GM12875 (cell line): ENCODE results near the gene TANGO6.

Source experiments
- H3K4me3 ChIP-seq: one replicate; pipeline ENCODE4 v1.5.1; 2011; ENCODE audit warnings: low read depth, low read length, control low read depth
- TF ChIP-seq, protein P1 (sequence below): IDR thresholded peaks from 2 replicates; pipeline ENCODE4 v1.5.1; 2011; ENCODE audit warnings: low read depth, mild to moderate bottlenecking, control low read depth, inconsistent platforms, low read length, moderate library complexity, borderline replicate concordance; ENCODE audit not compliant: insufficient read depth

Gene TANGO6

DNA sequence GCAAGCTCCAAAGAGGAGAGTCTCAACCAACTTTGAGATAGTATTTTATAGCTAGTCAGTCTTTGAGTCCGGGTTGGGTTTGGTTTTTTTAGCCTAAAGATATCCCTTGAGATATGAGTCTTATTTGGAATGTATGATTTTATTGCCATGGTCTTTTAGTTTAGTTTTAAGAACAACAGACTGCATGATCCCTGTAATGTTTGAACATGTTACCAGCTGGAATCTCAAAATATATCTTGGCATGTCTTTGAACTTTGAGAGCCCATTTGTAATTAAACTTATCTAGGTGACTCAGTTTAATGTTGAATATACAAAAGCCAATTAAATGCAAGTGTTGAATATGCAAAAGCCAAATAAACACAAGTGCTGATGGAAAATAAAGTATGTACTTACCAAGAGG is 100.6 kb downstream of the TANGO6 start:
- no peak overlapping the region for H3K4me3 ChIP-seq
- TF ChIP-seq, protein P1, sequence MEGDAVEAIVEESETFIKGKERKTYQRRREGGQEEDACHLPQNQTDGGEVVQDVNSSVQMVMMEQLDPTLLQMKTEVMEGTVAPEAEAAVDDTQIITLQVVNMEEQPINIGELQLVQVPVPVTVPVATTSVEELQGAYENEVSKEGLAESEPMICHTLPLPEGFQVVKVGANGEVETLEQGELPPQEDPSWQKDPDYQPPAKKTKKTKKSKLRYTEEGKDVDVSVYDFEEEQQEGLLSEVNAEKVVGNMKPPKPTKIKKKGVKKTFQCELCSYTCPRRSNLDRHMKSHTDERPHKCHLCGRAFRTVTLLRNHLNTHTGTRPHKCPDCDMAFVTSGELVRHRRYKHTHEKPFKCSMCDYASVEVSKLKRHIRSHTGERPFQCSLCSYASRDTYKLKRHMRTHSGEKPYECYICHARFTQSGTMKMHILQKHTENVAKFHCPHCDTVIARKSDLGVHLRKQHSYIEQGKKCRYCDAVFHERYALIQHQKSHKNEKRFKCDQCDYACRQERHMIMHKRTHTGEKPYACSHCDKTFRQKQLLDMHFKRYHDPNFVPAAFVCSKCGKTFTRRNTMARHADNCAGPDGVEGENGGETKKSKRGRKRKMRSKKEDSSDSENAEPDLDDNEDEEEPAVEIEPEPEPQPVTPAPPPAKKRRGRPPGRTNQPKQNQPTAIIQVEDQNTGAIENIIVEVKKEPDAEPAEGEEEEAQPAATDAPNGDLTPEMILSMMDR, result no peak

GRCh38 chr16:68948230-68948910 is 105.0 kb downstream of the TANGO6 start:
- H3K4me3 ChIP-seq, result no peak overlapping the region
- TF ChIP-seq, protein P1, result no peak

- TF ChIP-seq, protein P1, result no peak
- no peak overlapping the region for H3K4me3 ChIP-seq
Observed at GRCh38 chr16:68951991-68952877, 108.9 kb downstream of the TANGO6 start.

DNA sequence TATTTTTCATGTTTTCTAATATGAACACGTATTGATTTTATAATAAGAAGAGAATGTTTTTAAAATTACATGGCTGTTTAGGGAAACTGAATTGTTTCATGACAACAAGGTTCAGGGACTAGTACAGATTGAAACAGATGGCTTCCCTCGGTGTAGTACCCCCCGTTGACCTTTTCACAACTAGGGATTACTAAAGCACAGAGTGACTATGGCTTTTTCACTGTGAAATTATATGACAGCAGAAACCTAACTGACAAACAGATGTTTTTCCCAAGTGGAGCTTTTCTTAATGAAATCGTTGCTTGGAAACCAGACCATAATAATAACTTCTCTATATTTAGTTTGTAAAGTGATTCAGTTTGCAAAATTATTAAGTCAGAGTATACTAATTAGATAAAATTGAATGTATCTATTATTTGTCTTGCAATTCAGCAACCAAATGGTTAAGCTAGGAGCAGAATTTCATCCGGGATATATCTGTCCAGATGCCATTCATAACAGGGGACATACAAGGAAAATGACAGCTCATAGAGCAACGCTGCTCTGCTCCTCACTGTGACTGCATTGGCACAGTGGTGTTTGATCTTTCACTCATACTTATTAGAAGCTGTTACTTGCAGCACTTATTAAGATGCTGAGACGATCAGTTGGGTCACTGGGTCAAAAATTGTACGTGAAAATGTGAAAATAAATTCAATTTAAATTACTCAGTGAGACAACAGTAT is 111.7 kb downstream of the TANGO6 start:
- TF ChIP-seq, protein P1, result no peak
- no peak overlapping the region for H3K4me3 ChIP-seq

DNA sequence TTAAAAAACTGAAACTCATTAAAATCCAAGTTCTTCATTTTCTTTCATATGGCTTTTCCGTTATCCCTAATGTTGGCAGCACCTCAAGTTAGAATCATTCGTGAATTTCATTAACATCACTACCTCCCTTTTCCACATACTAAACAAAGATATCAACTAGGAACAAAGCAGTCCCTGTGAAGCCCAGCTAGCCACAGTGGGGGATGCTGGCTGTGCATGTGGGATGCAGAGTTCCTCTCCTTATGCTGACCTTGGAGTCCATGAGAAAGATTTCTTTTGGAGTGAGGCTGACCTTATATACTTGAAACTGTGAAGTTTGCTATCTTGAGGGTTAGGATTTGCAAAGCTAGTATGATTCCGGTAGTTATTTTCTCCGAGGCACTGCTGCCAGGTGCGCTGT is 117.6 kb downstream of the TANGO6 start:
- TF ChIP-seq, protein P1, result no peak
- H3K4me3 ChIP-seq, result no peak overlapping the region

- H3K4me3 ChIP-seq, result no peak overlapping the region
- TF ChIP-seq, protein P1, result no peak
Observed at GRCh38 chr16:68961778-68962402, 118.6 kb downstream of the TANGO6 start.
